Measurements from ENCODE around the gene NOL7. TPM values are rescaled to one million over a fixed set of nuclear protein-coding genes. Genes with fewer than 3 reads are reported as not detected.

Gene NOL7
- total RNA-seq, 2 donors from 2014 or later, result 54.1 to 82.1 TPM

GRCh38 chr6:13611715-13612114, 3.4 kb upstream of the NOL7 start:
- Histone ChIP-seq H3K36me3 (no peaks in the 10 kb centered on the region), H3K27me3 (no peaks in the 10 kb centered on the region), H3K4me1 (peaks cover 7% of the 10 kb centered on the region), H3K9me3 (no peaks in the 10 kb centered on the region), H3K27ac (no peak overlapping the region), H3K9ac (ENCODE audit: low read depth in 2 of 2, low read length in 2 of 2) (no peak overlapping the region), H3K4me3 (no peak overlapping the region)
- TF ChIP-seq CTCF (IDR thresholded peaks at IDR 0.05), result no peak
- DNase-seq, result no peak
- intact Hi-C loops (cut with DNase I), result no loop called here

GRCh38 chr6:13613029-13613594, 2.0 kb upstream of the NOL7 start:
- H3K27ac ChIP-seq, result no peak overlapping the region
- H3K27me3 ChIP-seq, result no peaks in the 10 kb centered on the region
- H3K9me3 ChIP-seq, result no peaks in the 10 kb centered on the region
- intact Hi-C loops (cut with DNase I), result no loop called here
- H3K4me1 ChIP-seq, result peaks cover 7% of the 10 kb centered on the region
- peak overlapping the region in 1 of 2 donors; percentile 21 for H3K9ac ChIP-seq (ENCODE audit: low read depth in 2 of 2, low read length in 2 of 2)
- H3K36me3 ChIP-seq, result no peaks in the 10 kb centered on the region
- no peak for DNase-seq
- no peak overlapping the region for H3K4me3 ChIP-seq
- TF ChIP-seq CTCF (IDR thresholded peaks at IDR 0.05), result no peak

DNA sequence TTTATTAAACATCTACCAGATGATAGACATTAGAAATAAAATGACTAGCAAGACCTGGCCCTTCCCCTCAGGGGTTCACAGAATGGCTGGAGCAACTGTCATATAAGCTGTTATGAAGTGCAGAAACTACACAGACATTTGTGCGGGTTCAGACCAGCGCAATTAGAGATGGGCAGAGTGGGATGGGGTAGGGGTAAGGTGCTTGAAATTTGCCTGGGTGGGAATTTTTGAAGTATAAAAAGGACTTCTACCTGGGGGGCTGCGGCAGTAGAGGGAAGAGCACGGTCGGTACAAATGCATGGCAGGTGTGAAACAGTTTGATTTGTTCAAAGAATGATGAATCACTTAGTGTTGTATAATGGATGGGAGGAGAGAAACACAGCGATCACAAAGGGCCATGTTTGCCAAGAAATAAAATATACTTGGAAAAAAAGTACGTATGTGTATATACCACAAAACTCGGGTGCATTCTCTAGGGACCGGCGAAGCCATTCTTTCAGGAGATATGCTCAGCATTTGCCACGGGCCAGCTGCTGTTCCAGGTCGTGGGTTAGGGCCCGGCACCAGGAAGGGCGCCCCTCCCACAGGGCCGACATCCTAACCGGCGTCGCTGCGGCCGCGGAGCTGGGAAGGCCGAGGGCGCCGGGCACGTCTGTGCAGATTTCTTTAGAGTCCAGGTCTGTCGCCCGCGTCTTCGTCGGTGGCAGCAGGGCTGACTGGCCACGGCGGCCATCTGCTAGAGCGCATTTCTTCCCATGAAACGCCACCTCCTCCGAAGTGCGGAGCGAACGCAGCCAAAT, 809 bp upstream of the NOL7 start:
- peaks cover 4% of the 10 kb centered on the region for H3K36me3 ChIP-seq
- no peak for TF ChIP-seq CTCF (IDR thresholded peaks at IDR 0.05)
- DNase-seq, result peak; percentile 58
- peak overlapping the region; percentile 78 for H3K4me3 ChIP-seq
- peak overlapping the region; percentile 95 to 97 for H3K9ac ChIP-seq (ENCODE audit: low read depth in 2 of 2, low read length in 2 of 2)
- peaks cover 7% of the 10 kb centered on the region for H3K4me1 ChIP-seq
- no peaks in the 10 kb centered on the region for H3K9me3 ChIP-seq
- intact Hi-C loops (cut with DNase I), result no loop called here
- H3K27ac ChIP-seq, result peak overlapping the region; percentile 87
- H3K27me3 ChIP-seq, result no peaks in the 10 kb centered on the region

DNA sequence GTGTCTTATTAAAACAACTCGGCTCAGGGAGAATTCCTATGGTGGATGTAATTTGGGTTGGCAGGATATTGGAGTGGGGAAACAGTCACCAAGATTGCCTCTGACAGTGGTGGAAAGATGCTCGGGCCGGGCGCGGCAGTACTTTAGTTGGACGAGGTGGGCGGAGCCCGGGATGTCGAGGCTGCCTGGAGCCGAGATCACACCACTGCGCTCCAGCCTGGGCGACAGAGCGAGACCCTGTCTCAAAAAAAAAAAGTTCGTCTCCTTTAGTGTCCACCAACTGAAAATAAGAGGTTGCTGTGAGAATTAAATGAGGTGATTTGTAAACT, 621 bp downstream of the NOL7 start:
- Histone ChIP-seq H3K27me3 (no peaks in the 10 kb centered on the region), H3K4me1 (peaks cover 7% of the 10 kb centered on the region), H3K4me3 (peak overlapping the region; percentile 78), H3K36me3 (peaks cover 8% of the 10 kb centered on the region), H3K9ac (ENCODE audit: low read depth in 2 of 2, low read length in 2 of 2) (peak overlapping the region; percentile 82 to 97), H3K9me3 (no peaks in the 10 kb centered on the region), H3K27ac (peak overlapping the region; percentile 87)
- TF ChIP-seq CTCF (IDR thresholded peaks at IDR 0.05), result no peak
- peak; percentile 71 for DNase-seq
- intact Hi-C loops (cut with DNase I), result no loop called here

DNA sequence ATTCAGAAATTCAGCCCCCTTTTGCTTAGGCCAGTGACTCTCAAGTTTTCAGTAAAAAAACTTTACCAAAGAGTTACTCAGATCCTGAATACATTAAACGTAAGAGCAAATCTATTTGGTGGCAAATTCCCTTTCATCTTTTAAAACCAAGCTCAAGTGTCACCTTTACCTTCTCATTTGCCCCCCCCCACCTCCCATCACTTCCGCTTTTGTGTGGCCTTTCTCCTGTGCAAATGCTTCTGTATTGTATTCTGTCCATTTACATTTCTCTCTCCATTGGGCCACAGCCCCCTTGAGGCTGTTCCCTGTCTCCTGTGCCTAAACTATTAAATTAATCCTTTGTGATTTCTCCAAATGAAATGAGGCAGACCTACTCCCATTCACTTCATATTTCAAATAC, 1.9 kb downstream of the NOL7 start:
- Histone ChIP-seq H3K27ac (no peak overlapping the region), H3K9ac (ENCODE audit: low read depth in 2 of 2, low read length in 2 of 2) (no peak overlapping the region), H3K4me3 (no peak overlapping the region), H3K4me1 (peaks cover 7% of the 10 kb centered on the region), H3K9me3 (no peaks in the 10 kb centered on the region), H3K27me3 (no peaks in the 10 kb centered on the region), H3K36me3 (peaks cover 19% of the 10 kb centered on the region)
- DNase-seq, result no peak
- TF ChIP-seq CTCF (IDR thresholded peaks at IDR 0.05), result no peak
- intact Hi-C loops (cut with DNase I), result no loop called here
